Mononuclear cell (primary cell): ENCODE results near the gene RFFL. TPM values are rescaled to one million over a fixed set of nuclear protein-coding genes. Genes with fewer than 3 reads are reported as not detected.

ENCODE experiments used
- H3K27me3 ChIP-seq: 2 replicates; pipeline ENCODE4 v1.6.0; 2011; ENCODE audit warnings: low read length, control low read depth; ENCODE audit not compliant: insufficient read depth
- H3K4me1 ChIP-seq: 2 replicates; pipeline ENCODE4 v1.5.1; 2011; ENCODE audit warnings: mild to moderate bottlenecking, low read length, control low read depth; ENCODE audit not compliant: insufficient read depth
- H3K4me3 ChIP-seq: 2 replicates; pipeline ENCODE4 v1.5.1; 2011; ENCODE audit warnings: mild to moderate bottlenecking, low read length, moderate library complexity
- H3K9me3 ChIP-seq: 2 replicates; pipeline ENCODE4 v1.5.1; 2011; ENCODE audit warnings: low read depth, mild to moderate bottlenecking, control low read depth, low read length
- total RNA-seq: library from RNA; depleted of rRNA; stranded (reverse); fragments of >200 nt; gene quantifications from one replicate; pipeline ENCODE4 v1.2.3, GENCODE V29; 2012

RFFL gene
- total RNA-seq, 1 donor, result 45.0 TPM

DNA sequence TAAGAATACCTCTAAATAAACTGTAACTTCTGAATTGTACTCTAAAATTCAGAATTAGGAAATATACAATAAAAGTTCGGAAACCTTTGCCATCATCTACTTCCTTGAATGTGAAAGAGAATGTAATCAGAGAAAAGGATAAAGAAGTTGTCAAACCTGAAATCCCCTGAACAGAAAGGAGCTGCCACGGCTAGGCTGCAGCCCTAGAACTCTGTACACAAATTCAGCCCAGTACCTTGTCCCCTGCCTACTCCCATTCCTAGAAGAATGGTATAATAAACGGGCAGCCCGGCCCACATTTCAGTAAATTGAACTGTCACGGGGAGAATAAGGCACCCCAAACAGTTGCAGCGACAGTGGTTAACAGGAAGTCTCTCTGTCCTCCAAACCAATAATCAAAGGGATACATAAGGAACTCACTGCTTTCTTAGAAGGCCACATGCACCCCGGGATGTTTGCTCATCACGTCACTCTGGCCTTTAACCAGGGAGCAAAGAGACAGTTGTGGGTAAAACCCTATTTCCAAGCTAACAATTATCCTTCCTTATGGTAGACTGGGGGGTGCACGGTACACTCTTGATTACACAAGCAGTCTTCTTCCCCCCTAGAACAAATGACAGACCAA is 24.3 kb upstream of the RFFL start:
- Histone ChIP-seq H3K4me1 (peaks cover 31% of the 10 kb centered on the region), H3K27me3 (no peaks in the 10 kb centered on the region), H3K9me3 (no peaks in the 10 kb centered on the region), H3K4me3 (peak overlapping the region; percentile 91)

DNA sequence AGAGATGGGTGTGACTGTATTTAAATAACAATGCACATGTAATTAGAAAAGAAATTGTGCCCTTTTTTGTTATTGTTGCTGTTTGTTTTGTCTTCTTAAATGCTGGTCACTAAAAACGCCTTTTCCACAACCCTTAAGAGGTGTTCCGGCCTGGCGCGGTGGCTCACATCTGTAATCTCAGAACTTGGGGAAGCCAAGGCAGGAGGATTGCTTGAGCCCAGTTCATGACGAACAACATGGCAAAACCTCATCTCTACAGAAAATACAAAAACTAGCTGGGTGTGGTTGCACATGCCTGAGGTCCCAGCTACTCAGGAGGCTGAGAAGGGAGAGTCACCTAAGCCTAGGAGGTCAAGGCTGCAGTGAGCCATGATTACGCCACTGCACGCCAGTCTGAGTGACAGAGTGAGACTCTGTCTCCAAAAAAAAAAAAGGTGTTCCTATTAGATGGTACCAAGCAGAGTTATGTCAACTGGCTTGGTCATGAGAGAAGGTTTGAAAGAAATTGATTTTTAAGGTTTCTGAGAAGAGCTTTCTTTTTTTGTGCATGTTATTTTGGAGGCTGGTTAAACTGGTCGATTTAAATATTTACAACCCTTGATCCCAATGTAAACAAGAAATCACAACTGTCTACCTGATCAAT is 23.5 kb upstream of the RFFL start:
- H3K9me3 ChIP-seq, result no peaks in the 10 kb centered on the region
- peaks cover 33% of the 10 kb centered on the region for H3K4me1 ChIP-seq
- no peak overlapping the region for H3K4me3 ChIP-seq
- H3K27me3 ChIP-seq, result no peaks in the 10 kb centered on the region

DNA sequence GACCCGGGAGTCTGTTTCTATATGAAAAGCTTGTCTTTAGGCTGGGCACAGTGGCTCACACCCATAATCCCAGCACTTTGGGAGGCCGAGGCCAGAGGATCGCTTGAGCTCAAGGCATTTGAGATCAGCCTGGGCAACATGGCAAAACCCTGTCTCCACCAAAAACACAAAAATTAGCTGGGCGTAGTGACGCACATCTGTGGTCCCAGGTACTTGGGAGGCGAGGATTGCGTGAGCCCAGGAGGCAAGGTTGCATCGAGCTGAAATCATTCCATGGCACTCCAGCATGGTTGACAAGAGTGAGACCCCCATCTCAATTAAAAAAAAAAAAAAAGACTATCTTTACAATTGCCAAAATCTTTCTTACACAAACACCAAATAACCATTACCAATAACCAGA is 22.7 kb upstream of the RFFL start:
- Histone ChIP-seq H3K4me1 (peaks cover 35% of the 10 kb centered on the region), H3K9me3 (no peaks in the 10 kb centered on the region), H3K4me3 (no peak overlapping the region), H3K27me3 (no peaks in the 10 kb centered on the region)

DNA sequence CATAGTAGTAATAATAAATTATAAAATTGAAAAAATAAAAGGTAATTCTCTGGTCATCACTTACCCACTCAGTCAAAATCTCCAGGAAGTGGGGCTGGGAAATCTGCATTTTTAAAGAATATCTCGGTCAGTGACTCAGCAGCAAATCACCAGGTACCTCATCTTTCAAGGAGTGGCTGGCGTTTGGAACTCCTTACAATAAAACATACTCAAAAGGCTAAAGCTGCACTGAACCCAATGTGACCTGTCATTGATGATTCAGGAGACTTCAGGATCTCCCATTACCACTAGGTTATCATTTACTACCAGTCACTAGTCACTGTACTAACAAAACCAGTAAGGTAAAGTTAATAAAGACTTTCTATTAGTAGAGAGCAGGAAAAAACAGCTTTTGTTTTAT is 21.5 kb upstream of the RFFL start:
- H3K9me3 ChIP-seq, result no peaks in the 10 kb centered on the region
- H3K27me3 ChIP-seq, result no peaks in the 10 kb centered on the region
- H3K4me3 ChIP-seq, result no peak overlapping the region
- H3K4me1 ChIP-seq, result peaks cover 36% of the 10 kb centered on the region

DNA sequence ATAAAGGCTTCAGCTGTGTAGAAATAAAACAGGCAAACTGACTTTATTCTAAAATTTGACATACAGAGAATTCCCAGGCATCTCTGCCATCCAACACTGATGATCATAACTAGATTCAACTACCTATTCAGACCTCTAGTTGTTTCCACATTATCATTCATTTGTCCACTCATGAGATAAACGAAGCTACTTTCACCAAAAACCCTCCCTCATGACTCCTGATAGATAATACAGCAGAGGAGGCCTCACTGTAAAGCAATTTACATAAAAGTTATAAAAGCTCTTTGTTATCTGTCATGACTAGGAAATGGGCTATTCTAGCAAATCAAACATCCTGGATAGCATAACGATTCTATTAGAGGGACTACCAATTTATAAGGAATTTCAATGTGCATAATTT is 19.6 kb upstream of the RFFL start:
- Histone ChIP-seq H3K4me1 (peaks cover 26% of the 10 kb centered on the region), H3K27me3 (no peaks in the 10 kb centered on the region), H3K4me3 (no peak overlapping the region), H3K9me3 (no peaks in the 10 kb centered on the region)

DNA sequence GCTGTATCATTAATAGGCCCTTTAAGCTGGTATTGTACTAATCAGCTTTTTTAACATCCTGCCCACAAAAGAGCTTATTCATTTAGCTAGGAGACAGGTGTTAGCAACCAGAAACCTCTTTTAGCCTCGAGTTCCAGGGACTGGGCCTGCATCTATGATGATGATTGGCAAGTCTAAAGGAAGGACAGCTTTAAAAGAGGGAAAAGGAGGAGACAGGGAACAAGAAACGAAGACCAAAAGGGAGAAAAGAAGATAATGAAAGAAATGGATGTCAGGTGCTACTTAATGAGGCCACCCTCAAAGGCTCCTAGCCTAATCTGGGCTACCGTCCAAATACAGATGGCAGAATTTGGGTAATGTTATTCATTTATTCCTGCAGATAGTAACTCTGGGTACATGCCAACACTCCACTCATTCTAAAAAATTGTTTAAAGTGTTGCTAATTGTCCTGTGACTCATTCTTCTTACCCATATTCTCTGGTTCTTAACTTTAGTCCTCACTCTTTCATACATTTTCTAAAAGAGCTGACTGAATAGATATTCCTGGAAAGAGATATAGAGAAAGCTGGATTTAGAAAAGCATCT is 18.7 kb upstream of the RFFL start:
- peaks cover 16% of the 10 kb centered on the region for H3K4me1 ChIP-seq
- no peaks in the 10 kb centered on the region for H3K9me3 ChIP-seq
- no peak overlapping the region for H3K4me3 ChIP-seq
- no peaks in the 10 kb centered on the region for H3K27me3 ChIP-seq

DNA sequence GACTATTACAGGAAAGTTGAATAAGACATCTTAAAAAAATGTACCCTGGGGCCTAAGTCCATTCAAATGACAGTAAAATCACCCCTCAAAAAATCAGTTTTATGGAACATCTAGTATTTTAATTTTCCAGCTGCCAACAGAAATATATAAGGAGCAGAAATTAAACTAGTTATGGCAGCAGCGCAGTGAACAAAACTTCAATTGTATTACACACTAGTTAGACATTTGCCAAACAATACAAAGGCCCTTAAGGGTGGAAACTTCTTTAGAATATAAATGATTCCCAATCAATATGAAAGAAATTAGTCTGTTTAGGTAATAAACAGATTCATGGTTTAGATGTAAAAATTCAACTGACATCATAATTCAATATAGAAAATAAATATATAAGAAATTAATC is 18.1 kb upstream of the RFFL start:
- Histone ChIP-seq H3K27me3 (no peaks in the 10 kb centered on the region), H3K9me3 (no peaks in the 10 kb centered on the region), H3K4me1 (peaks cover 11% of the 10 kb centered on the region), H3K4me3 (no peak overlapping the region)

DNA sequence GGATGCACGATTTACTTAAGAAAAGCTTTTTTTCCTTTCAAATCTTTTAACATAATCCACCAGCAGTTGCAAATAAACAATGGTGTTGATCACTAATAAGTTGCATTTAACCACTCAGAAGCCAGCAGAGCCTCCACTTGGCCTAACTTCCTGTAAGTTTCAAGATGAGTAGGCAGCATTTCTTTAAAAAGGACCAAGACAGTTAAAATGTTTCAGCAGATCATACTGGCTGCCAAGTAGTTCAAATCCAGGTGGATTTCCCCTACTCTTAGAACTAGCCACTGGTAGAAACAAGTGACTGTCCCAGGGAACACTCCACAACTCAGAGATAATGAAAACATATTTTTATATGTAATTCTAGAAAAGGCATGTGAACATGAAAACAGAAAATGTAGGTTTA is 17.0 kb upstream of the RFFL start:
- H3K4me3 ChIP-seq, result no peak overlapping the region
- no peaks in the 10 kb centered on the region for H3K9me3 ChIP-seq
- H3K27me3 ChIP-seq, result no peaks in the 10 kb centered on the region
- peaks cover 11% of the 10 kb centered on the region for H3K4me1 ChIP-seq

DNA sequence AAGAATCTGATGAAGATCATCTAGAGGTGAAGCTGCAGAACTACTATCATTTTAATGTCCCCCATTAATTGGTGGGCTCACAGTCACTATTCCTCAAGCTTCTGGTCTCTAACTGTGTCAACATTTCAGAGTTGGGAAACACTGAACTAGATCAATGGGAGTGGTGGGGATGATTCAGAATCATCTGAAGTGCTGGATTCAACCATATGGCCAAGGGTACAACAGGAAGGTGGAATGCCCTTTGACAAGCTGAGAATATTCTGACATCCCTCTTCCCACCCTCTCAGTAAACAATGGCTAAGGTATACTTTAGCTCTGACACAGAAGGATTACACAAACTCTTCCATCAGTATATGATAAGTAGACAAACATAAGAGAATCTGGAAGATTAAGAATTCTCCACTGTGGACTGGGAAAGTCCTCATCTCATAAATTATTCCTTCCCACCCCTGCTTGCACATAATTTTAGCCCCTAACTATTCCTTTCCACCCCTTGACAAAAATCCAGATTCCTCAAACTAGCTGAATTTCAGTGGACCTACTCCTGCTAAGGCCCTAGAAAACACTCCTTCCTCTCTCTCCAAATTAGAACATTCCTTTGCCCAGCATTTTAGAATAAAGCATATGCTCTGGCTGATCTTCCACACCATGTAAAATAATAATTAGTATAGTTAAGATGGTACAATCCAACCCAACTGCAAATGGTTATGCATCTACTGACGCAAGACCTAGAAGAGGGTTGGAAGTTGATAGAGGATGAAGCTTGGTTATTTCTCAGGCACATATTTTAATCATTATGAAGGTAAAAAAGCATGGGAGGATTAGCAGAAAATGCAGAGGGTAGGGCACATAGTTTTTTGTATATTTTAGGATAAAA is 16.3 kb upstream of the RFFL start:
- H3K27me3 ChIP-seq, result no peaks in the 10 kb centered on the region
- H3K9me3 ChIP-seq, result no peaks in the 10 kb centered on the region
- H3K4me1 ChIP-seq, result peaks cover 15% of the 10 kb centered on the region
- H3K4me3 ChIP-seq, result no peak overlapping the region

DNA sequence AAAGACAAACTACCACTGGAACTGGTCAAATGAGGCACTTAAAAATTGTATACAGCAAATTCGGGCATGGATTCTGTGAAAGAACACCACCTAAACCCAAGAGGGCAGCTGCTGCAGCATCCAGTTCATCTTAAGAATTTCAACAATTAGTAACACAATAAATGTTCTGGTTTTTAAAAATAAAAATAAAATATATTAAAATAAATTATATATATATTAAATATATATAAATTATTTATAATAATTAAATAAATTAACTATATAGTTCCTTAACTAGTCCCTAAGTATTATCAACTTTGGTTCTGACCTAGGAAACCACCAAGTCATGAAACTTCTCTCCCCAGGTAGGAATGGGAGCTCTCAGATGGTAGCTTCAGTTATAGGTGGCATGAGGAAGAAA is 13.4 kb upstream of the RFFL start:
- Histone ChIP-seq H3K4me1 (peaks cover 36% of the 10 kb centered on the region), H3K27me3 (no peaks in the 10 kb centered on the region), H3K4me3 (no peak overlapping the region), H3K9me3 (no peaks in the 10 kb centered on the region)

DNA sequence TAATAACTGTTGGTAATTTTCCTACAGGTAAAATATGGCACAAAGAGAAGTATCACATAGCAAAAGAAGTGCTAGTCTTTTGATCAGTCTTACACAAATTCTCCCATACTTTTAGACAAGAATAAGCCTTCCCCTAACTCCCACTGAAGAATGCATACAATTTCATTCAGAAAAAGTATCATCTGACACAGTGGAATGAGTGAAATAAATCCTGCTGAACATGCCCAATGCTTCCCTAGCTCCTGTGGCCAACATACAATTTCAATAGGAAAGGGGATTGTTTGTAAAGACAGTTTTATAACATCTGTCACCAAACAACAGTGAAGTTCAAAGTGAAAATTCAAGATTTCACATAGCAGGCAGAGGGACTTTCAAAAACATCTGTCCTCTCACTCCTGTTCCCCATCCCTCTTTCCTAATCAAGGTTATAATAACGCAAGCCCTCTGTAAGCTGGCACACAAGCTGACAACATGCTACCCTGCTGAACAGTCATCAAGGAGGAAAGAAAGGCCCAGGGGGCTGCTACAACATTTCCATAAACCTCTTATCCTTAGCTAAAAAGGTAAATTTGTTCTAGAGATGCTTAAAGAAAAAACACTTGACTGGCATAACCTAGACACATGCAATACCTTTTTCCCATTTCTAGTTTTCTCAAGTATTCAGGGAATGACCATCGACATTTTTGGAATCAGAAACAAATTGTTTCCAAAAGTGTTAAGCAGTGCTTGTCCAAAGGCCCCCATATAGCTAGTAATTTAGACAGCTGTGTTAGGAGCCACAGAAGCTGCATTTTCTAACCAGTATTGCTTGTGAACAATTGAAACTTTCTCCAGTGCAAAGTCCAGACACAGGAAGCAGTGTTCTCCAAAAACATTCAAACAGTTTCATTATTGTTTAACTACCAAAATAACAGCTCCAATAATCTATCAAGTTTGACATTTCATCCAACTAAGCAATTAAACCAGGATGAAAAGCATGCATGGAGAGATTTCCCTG is 11.5 kb upstream of the RFFL start:
- Histone ChIP-seq H3K27me3 (no peaks in the 10 kb centered on the region), H3K4me1 (peaks cover 34% of the 10 kb centered on the region), H3K4me3 (no peak overlapping the region), H3K9me3 (no peaks in the 10 kb centered on the region)

DNA sequence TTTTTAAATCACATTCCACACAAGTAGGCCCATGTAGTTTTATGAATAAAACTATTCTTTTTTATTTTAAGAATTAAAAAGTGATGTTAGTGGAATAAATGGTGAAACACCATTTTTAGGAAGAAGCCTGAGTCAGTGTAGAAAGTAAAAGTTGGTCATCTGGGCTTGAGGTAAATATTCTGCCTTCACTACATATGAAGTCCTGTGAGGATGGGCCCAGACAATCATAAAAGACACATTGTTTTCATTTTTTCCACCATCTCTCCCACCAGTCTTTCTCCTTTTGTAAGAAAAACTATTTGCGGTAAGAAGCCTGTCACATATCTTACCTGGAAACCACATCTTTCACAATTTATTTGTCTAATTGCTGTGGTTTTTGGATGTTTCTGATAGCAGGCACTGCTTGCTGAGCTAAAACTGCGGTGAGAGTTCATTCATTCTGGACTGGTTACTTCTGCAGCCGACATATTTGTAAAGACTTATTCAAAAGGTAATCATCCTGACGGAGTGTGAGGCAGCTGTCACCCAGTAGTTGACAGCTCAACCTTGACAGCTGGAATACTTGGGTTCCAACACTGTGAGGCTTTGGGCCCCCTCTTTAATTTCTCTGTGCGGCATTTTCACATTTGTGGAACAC is 10.6 kb upstream of the RFFL start:
- Histone ChIP-seq H3K4me3 (no peak overlapping the region), H3K9me3 (no peaks in the 10 kb centered on the region), H3K27me3 (no peaks in the 10 kb centered on the region), H3K4me1 (peaks cover 38% of the 10 kb centered on the region)

DNA sequence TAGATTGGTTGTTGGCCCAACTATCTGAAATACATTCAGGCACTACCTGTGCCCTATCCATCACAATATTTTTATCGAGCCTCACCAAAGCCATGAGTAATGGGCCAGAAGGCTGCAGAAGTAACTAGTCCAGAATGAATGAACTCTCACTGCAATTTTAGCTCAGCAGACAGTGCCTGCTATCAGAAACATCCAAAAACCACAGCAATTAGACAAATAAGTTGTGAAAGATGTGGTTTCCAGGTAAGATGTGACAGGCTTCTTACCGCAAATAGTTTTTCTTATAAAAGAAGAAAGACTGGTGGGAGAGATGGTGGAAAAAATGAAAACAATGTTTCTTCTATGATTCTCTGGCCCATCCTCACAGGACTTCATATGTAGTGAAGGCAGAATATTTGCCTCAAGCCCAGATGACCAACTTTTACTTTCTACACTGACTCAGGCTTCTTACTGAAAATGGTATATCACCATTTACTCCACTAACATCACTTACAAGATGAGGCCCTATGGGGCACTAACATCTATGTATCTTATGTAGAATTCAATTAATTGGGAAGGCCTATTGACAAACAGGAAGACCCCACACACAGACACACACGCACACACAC is 9.8 kb upstream of the RFFL start:
- Histone ChIP-seq H3K4me1 (peaks cover 46% of the 10 kb centered on the region), H3K4me3 (no peak overlapping the region), H3K27me3 (no peaks in the 10 kb centered on the region), H3K9me3 (no peaks in the 10 kb centered on the region)

DNA sequence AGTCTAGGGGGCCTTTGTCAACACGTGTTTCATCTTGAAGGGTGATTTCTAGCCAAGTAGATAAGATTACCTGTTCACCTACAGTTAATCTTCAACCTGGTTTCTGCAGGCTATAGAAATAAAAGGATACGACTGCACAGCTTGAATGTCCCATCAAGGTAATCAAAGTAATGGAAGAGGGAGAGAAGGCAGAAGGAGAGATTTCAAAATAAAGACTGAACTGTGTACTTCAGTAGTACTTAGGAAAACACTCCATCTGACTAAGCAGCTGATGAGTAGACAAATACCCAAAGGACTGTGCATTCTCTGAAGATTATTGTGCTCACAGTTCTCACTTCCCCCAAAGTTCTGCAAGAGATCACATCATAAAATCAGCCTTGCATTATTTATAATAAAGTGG is 5.8 kb upstream of the RFFL start:
- Histone ChIP-seq H3K9me3 (no peaks in the 10 kb centered on the region), H3K27me3 (no peaks in the 10 kb centered on the region), H3K4me1 (peaks cover 46% of the 10 kb centered on the region)

More for the DNA sequence above, 5.8 kb upstream of the RFFL start:
- no peak overlapping the region for H3K4me3 ChIP-seq
